HEK293 (cell line): ENCODE data around the gene GZF1.
A peak's percentile ranks its signal among the peaks of the same experiment; 100 is the strongest.

Source experiments
- HOXA7 ChIP-seq: sonication (generic); formaldehyde crosslinking; IDR thresholded peaks from 2 replicates; pipeline ENCODE4 v1.8.1; 2022; ENCODE audit warnings: missing genetic modification reagents, borderline replicate concordance
- MYNN ChIP-seq: fragments of 450-650 bp; formaldehyde crosslinking; IDR thresholded peaks from 2 replicates; pipeline ENCODE4 v1.5.1; 2016; ENCODE audit warnings: missing biosample characterization, missing genetic modification characterization, borderline replicate concordance
- OSR2 ChIP-seq: fragments of 450-650 bp; formaldehyde crosslinking; IDR thresholded peaks from 2 replicates; pipeline ENCODE4 v1.5.1; 2016; ENCODE audit warnings: missing biosample characterization, missing genetic modification characterization
- REPIN1 ChIP-seq: fragments of 450-650 bp; formaldehyde crosslinking; IDR thresholded peaks from 2 replicates; pipeline ENCODE4 v1.5.1; 2017; ENCODE audit warnings: missing biosample characterization, missing genetic modification characterization, low read depth
- ZBTB1 ChIP-seq: fragments of 450-650 bp; formaldehyde crosslinking; IDR thresholded peaks from 2 replicates; pipeline ENCODE4 v1.5.1; 2016; ENCODE audit warnings: missing biosample characterization, missing genetic modification characterization
- ZFP37 ChIP-seq: fragments of 450-650 bp; formaldehyde crosslinking; IDR thresholded peaks from 2 replicates; pipeline ENCODE4 v1.5.1; 2016; ENCODE audit warnings: missing biosample characterization, missing genetic modification characterization
- ZIC2 ChIP-seq: fragments of 450-650 bp; formaldehyde crosslinking; IDR thresholded peaks from 2 replicates; pipeline ENCODE4 v1.5.1; 2016; ENCODE audit warnings: missing biosample characterization, missing genetic modification characterization
- ZNF175 ChIP-seq: fragments of 450-650 bp; formaldehyde crosslinking; IDR thresholded peaks from 2 replicates; pipeline ENCODE4 v1.5.1; 2016; ENCODE audit warnings: missing biosample characterization, missing genetic modification characterization
- ZNF335 ChIP-seq: fragments of 450-650 bp; formaldehyde crosslinking; conservative IDR thresholded peaks from 2 replicates; pipeline ENCODE4 v1.5.1; 2016; ENCODE audit warnings: missing biosample characterization, missing genetic modification characterization
- ZNF521 ChIP-seq: fragments of 450-650 bp; formaldehyde crosslinking; IDR thresholded peaks from 2 replicates; pipeline ENCODE4 v1.5.1; 2017; ENCODE audit warnings: missing biosample characterization, mild to moderate bottlenecking, missing genetic modification characterization
- ZNF560 ChIP-seq: fragments of 450-650 bp; formaldehyde crosslinking; IDR thresholded peaks from 2 replicates; pipeline ENCODE4 v1.5.1; 2017; ENCODE audit warnings: missing biosample characterization, missing genetic modification characterization, borderline replicate concordance
- ZNF610 ChIP-seq: fragments of 450-650 bp; formaldehyde crosslinking; IDR thresholded peaks from 2 replicates; pipeline ENCODE4 v1.5.1; 2016; ENCODE audit warnings: missing biosample characterization, missing genetic modification characterization, borderline replicate concordance
- ZNF76 ChIP-seq: fragments of 450-650 bp; formaldehyde crosslinking; IDR thresholded peaks from 2 replicates; pipeline ENCODE4; 2016; ENCODE audit warnings: low read depth, missing biosample characterization, missing genetic modification characterization, borderline replicate concordance
- ZNF830 ChIP-seq: fragments of 450-650 bp; IDR thresholded peaks from 2 replicates; pipeline ENCODE4 v1.5.0; 2018; ENCODE audit warnings: missing biosample characterization, missing genetic modification characterization, low read depth, mild to moderate bottlenecking, moderate library complexity
- ZSCAN30 ChIP-seq: fragments of 450-650 bp; IDR thresholded peaks from 2 replicates; pipeline ENCODE4 v1.5.1; 2018; ENCODE audit warnings: missing biosample characterization, mild to moderate bottlenecking, missing genetic modification characterization, moderate library complexity
- TF ChIP-seq, protein P1 (sequence below): fragments of 450-650 bp; formaldehyde crosslinking; IDR thresholded peaks from 2 replicates; pipeline ENCODE4 v1.5.1; 2016; ENCODE audit warnings: missing biosample characterization, missing genetic modification characterization
- TF ChIP-seq, protein P2 (sequence below): fragments of 450-650 bp; formaldehyde crosslinking; IDR thresholded peaks from 2 replicates; pipeline ENCODE4 v1.5.1; 2016; ENCODE audit warnings: missing biosample characterization, missing genetic modification characterization
- TF ChIP-seq, protein P3 (sequence below): fragments of 450-650 bp; formaldehyde crosslinking; conservative IDR thresholded peaks from 2 replicates; pipeline ENCODE4 v1.5.1; 2016; ENCODE audit warnings: low read depth, missing biosample characterization, missing genetic modification characterization
- TF ChIP-seq, protein P4 (sequence below): fragments of 450-650 bp; formaldehyde crosslinking; IDR thresholded peaks from 2 replicates; pipeline ENCODE4 v1.5.1; 2017; ENCODE audit warnings: missing biosample characterization, missing genetic modification characterization
- TF ChIP-seq, protein P5 (sequence below): fragments of 450-650 bp; formaldehyde crosslinking; IDR thresholded peaks from 2 replicates; pipeline ENCODE4 v1.5.1; 2016; ENCODE audit warnings: missing biosample characterization, missing genetic modification characterization
- TF ChIP-seq, protein P6 (sequence below): fragments of 450-650 bp; formaldehyde crosslinking; IDR thresholded peaks from 2 replicates; pipeline ENCODE4 v1.5.1; 2017; ENCODE audit warnings: missing biosample characterization, mild to moderate bottlenecking, missing genetic modification characterization, moderate library complexity

GZF1 gene

DNA sequence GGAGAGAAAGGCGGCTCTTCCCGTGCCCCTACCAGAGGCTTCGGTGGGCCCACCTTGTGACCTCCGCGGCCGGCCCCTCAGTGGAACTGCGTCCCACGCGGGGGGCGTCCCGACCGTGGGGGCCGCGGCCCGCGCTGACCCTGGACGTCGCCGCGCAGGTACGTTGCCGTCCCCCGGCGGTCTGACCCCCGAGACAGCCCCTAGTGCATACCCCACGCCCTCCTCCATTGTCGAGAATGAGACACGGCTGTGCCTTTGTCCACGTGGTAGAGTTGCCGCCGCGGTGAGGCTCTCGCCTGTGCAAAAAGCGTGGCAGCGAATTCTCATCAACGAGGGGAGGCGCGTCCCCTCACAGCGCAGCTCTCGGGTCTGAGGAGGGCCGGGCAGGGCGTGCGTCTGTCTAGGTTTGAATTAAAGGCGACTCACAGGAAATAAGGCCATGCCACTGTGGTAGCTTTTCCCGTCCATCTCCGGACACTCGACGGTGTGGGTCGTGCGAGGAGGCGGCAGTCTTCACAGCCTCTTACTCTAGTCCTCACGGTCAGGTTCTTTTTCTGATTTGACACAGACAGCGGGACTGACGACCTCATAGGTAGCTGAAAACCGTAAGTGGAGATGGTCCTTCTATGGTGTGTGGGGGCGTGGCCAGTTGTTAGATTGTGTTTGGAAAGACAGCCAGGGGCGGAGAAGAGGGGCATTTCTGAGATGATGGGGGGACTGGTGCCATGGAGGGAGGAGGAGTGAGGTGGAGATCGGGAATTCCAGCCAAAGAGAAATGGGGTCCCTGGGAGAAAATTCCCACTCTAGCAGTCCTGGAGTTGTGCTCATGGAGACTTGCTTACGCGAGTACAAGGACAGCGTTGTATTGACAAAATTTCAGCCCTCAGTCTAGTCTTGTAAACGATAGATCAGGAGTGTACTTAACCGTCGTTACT lies 10.8 kb upstream of the GZF1 start (continued):
- TF ChIP-seq, protein P1, sequence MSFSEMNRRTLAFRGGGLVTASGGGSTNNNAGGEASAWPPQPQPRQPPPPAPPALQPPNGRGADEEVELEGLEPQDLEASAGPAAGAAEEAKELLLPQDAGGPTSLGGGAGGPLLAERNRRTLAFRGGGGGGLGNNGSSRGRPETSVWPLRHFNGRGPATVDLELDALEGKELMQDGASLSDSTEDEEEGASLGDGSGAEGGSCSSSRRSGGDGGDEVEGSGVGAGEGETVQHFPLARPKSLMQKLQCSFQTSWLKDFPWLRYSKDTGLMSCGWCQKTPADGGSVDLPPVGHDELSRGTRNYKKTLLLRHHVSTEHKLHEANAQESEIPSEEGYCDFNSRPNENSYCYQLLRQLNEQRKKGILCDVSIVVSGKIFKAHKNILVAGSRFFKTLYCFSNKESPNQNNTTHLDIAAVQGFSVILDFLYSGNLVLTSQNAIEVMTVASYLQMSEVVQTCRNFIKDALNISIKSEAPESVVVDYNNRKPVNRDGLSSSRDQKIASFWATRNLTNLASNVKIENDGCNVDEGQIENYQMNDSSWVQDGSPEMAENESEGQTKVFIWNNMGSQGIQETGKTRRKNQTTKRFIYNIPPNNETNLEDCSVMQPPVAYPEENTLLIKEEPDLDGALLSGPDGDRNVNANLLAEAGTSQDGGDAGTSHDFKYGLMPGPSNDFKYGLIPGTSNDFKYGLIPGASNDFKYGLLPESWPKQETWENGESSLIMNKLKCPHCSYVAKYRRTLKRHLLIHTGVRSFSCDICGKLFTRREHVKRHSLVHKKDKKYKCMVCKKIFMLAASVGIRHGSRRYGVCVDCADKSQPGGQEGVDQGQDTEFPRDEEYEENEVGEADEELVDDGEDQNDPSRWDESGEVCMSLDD (tag by site-specific recombination) = 0 out of 2 replicates have a peak, but pooled peaks have one; percentile 29
- TF ChIP-seq ZNF335 (tag by site-specific recombination) (peak; percentile 46), ZBTB1 (tag by site-specific recombination) (no peak), ZNF76 (tag by site-specific recombination) (no peak), ZSCAN30 (tag by site-specific recombination) (0 out of 2 replicates have a peak, but pooled peaks have one; percentile 20), HOXA7 (no peak), MYNN (tag by site-specific recombination) (no peak), ZNF610 (tag by site-specific recombination) (no peak), ZFP37 (tag by site-specific recombination) (no peak; the same call in 1 of the 2 replicates), ZNF175 (tag by site-specific recombination) (no peak), ZIC2 (tag by site-specific recombination) (no peak), REPIN1 (tag by site-specific recombination) (no peak), ZNF521 (tag by site-specific recombination) (no peak), ZNF560 (tag by site-specific recombination) (no peak), ZNF830 (tag by site-specific recombination) (no peak), OSR2 (tag by site-specific recombination) (no peak)
- TF ChIP-seq, protein P2, sequence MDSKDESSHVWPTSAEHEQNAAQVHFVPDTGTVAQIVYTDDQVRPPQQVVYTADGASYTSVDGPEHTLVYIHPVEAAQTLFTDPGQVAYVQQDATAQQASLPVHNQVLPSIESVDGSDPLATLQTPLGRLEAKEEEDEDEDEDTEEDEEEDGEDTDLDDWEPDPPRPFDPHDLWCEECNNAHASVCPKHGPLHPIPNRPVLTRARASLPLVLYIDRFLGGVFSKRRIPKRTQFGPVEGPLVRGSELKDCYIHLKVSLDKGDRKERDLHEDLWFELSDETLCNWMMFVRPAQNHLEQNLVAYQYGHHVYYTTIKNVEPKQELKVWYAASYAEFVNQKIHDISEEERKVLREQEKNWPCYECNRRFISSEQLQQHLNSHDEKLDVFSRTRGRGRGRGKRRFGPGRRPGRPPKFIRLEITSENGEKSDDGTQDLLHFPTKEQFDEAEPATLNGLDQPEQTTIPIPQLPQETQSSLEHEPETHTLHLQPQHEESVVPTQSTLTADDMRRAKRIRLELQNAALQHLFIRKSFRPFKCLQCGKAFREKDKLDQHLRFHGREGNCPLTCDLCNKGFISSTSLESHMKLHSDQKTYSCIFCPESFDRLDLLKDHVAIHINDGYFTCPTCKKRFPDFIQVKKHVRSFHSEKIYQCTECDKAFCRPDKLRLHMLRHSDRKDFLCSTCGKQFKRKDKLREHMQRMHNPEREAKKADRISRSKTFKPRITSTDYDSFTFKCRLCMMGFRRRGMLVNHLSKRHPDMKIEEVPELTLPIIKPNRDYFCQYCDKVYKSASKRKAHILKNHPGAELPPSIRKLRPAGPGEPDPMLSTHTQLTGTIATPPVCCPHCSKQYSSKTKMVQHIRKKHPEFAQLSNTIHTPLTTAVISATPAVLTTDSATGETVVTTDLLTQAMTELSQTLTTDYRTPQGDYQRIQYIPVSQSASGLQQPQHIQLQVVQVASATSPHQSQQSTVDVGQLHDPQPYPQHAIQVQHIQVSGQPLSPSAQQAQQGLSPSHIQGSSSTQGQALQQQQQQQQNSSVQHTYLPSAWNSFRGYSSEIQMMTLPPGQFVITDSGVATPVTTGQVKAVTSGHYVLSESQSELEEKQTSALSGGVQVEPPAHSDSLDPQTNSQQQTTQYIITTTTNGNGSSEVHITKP (tag by site-specific recombination) = no peak
- TF ChIP-seq, protein P3, sequence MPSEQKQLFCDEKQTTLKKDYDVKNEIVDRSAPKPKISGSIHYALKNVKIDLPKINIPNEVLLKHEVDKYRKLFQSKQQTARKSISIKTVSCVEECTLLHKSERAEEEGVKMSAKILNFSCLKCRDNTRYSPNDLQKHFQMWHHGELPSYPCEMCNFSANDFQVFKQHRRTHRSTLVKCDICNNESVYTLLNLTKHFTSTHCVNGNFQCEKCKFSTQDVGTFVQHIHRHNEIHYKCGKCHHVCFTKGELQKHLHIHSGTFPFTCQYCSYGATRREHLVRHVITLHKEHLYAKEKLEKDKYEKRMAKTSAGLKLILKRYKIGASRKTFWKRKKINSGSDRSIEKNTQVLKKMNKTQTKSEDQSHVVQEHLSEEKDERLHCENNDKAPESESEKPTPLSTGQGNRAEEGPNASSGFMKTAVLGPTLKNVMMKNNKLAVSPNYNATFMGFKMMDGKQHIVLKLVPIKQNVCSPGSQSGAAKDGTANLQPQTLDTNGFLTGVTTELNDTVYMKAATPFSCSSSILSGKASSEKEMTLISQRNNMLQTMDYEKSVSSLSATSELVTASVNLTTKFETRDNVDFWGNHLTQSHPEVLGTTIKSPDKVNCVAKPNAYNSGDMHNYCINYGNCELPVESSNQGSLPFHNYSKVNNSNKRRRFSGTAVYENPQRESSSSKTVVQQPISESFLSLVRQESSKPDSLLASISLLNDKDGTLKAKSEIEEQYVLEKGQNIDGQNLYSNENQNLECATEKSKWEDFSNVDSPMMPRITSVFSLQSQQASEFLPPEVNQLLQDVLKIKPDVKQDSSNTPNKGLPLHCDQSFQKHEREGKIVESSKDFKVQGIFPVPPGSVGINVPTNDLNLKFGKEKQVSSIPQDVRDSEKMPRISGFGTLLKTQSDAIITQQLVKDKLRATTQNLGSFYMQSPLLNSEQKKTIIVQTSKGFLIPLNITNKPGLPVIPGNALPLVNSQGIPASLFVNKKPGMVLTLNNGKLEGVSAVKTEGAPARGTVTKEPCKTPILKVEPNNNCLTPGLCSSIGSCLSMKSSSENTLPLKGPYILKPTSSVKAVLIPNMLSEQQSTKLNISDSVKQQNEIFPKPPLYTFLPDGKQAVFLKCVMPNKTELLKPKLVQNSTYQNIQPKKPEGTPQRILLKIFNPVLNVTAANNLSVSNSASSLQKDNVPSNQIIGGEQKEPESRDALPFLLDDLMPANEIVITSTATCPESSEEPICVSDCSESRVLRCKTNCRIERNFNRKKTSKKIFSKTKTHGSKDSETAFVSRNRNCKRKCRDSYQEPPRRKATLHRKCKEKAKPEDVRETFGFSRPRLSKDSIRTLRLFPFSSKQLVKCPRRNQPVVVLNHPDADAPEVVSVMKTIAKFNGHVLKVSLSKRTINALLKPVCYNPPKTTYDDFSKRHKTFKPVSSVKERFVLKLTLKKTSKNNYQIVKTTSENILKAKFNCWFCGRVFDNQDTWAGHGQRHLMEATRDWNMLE = no peak
- TF ChIP-seq, protein P4, sequence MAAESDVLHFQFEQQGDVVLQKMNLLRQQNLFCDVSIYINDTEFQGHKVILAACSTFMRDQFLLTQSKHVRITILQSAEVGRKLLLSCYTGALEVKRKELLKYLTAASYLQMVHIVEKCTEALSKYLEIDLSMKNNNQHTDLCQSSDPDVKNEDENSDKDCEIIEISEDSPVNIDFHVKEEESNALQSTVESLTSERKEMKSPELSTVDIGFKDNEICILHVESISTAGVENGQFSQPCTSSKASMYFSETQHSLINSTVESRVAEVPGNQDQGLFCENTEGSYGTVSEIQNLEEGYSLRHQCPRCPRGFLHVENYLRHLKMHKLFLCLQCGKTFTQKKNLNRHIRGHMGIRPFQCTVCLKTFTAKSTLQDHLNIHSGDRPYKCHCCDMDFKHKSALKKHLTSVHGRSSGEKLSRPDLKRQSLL (tag by site-specific recombination) = no peak
- TF ChIP-seq, protein P5, sequence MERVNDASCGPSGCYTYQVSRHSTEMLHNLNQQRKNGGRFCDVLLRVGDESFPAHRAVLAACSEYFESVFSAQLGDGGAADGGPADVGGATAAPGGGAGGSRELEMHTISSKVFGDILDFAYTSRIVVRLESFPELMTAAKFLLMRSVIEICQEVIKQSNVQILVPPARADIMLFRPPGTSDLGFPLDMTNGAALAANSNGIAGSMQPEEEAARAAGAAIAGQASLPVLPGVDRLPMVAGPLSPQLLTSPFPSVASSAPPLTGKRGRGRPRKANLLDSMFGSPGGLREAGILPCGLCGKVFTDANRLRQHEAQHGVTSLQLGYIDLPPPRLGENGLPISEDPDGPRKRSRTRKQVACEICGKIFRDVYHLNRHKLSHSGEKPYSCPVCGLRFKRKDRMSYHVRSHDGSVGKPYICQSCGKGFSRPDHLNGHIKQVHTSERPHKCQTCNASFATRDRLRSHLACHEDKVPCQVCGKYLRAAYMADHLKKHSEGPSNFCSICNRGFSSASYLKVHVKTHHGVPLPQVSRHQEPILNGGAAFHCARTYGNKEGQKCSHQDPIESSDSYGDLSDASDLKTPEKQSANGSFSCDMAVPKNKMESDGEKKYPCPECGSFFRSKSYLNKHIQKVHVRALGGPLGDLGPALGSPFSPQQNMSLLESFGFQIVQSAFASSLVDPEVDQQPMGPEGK (tag by site-specific recombination) = no peak; the same call in 1 of the 2 replicates
- TF ChIP-seq, protein P6, sequence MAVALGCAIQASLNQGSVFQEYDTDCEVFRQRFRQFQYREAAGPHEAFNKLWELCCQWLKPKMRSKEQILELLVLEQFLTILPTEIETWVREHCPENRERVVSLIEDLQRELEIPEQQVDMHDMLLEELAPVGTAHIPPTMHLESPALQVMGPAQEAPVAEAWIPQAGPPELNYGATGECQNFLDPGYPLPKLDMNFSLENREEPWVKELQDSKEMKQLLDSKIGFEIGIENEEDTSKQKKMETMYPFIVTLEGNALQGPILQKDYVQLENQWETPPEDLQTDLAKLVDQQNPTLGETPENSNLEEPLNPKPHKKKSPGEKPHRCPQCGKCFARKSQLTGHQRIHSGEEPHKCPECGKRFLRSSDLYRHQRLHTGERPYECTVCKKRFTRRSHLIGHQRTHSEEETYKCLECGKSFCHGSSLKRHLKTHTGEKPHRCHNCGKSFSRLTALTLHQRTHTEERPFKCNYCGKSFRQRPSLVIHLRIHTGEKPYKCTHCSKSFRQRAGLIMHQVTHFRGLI (tag by site-specific recombination) = no peak
